Ammon's horn (tissue), 1 donor: Measurements from ENCODE around the gene CAPZB.
A peak's percentile ranks its signal among the peaks of the same experiment; 100 is the strongest.

Experiments
- DNase-seq: peaks from one replicate; pipeline ENCODE4 v3.0.0-alpha.2; 2016; ENCODE audit warnings: low spot score

CAPZB gene

GRCh38 chr1:19405761-19406487, 79.4 kb downstream of the CAPZB start:
- DNase-seq, result peak; percentile 65

GRCh38 chr1:19405195-19405760, 80.1 kb downstream of the CAPZB start:
- DNase-seq, result no peak

GRCh38 chr1:19404748-19405147, 80.6 kb downstream of the CAPZB start:
- no peak for DNase-seq

GRCh38 chr1:19403256-19403655, 82.1 kb downstream of the CAPZB start:
- DNase-seq, result no peak

GRCh38 chr1:19402031-19402813, 83.1 kb downstream of the CAPZB start:
- DNase-seq, result no peak

GRCh38 chr1:19401535-19401889, 83.8 kb downstream of the CAPZB start:
- DNase-seq, result no peak

- no peak for DNase-seq
Measured at GRCh38 chr1:19400875-19401534, 84.3 kb downstream of the CAPZB start.

GRCh38 chr1:19400192-19400611, 85.1 kb downstream of the CAPZB start:
- no peak for DNase-seq

- peak; percentile 50 for DNase-seq
Measured at GRCh38 chr1:19398309-19398760, 87.0 kb downstream of the CAPZB start.

GRCh38 chr1:19397217-19397945, 88.0 kb downstream of the CAPZB start:
- no peak for DNase-seq

- no peak for DNase-seq
Measured at GRCh38 chr1:19396280-19396679, 89.1 kb downstream of the CAPZB start.

- no peak for DNase-seq
Measured at GRCh38 chr1:19395678-19396192, 89.6 kb downstream of the CAPZB start.

GRCh38 chr1:19393046-19393445, 92.3 kb downstream of the CAPZB start:
- no peak for DNase-seq

- DNase-seq, result no peak
Measured at GRCh38 chr1:19392221-19392620, 93.1 kb downstream of the CAPZB start.

GRCh38 chr1:19391596-19391981, 93.8 kb downstream of the CAPZB start:
- DNase-seq, result no peak

- DNase-seq, result peak; percentile 75
Measured at GRCh38 chr1:19390901-19391595, 94.3 kb downstream of the CAPZB start.

GRCh38 chr1:19390166-19390850, 95.0 kb downstream of the CAPZB start:
- no peak for DNase-seq

- no peak for DNase-seq
Measured at GRCh38 chr1:19388980-19389379, 96.4 kb downstream of the CAPZB start.

GRCh38 chr1:19387045-19387467, 98.3 kb downstream of the CAPZB start:
- DNase-seq, result no peak

- DNase-seq, result no peak
Measured at GRCh38 chr1:19385869-19386591, 99.3 kb downstream of the CAPZB start.
